ENCODE data around the gene MED1.

DNA sequence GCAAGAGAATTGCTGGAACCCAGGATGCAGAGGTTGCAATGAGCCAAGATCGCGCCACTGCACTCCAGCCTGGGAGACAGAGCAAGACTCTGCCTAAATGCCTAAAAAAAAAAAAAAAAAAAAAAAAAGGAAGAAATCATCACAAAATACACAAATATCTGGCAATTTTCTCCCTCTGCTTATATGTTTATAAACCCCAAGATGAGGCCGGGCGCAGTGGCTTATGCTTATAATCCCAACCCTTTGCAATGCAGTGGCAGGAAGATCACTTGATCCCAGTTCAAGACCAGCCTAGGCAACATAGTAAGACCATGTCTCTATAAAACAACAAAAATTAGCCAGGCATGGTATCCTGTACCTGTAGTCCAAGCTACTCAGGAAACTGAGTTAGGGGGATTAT lies 21.5 kb downstream of the MED1 start:
- TF ChIP-seq, protein P1, sequence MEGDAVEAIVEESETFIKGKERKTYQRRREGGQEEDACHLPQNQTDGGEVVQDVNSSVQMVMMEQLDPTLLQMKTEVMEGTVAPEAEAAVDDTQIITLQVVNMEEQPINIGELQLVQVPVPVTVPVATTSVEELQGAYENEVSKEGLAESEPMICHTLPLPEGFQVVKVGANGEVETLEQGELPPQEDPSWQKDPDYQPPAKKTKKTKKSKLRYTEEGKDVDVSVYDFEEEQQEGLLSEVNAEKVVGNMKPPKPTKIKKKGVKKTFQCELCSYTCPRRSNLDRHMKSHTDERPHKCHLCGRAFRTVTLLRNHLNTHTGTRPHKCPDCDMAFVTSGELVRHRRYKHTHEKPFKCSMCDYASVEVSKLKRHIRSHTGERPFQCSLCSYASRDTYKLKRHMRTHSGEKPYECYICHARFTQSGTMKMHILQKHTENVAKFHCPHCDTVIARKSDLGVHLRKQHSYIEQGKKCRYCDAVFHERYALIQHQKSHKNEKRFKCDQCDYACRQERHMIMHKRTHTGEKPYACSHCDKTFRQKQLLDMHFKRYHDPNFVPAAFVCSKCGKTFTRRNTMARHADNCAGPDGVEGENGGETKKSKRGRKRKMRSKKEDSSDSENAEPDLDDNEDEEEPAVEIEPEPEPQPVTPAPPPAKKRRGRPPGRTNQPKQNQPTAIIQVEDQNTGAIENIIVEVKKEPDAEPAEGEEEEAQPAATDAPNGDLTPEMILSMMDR (IDR thresholded peaks at IDR 0.05), result no peak
- no peak for TF ChIP-seq POLR2A (IDR thresholded peaks at IDR 0.05)
